NCI-H69 (cell line): ENCODE results near the gene A1BG.
"Not testable (repeated sequence)": the region's sequence is repeated elsewhere in the genome, so short reads cannot be mapped to it uniquely, and the experiment has no call there.

Experiments
- DNase-seq: peaks from one replicate; lab custom pipeline; 2025; lab: John Stamatoyannopoulos, UW

Gene A1BG

DNA sequence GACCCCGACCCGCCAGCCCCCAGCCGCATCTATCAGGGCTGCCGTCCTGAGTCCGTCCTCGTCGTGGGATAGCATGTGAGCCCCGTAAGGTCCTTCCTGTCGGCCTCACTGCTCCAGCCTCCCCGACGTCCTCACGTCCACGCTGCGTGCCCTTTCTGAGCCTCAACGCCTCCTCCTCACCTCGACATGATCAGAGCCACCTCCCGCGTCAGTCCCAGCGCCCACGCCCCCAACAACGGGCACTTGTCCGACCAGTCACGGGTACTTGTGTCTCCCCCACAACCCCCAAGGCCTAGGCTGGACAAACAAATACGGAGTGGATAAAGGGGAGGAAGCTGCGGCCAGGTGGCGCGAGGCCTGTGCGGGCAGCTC, 8.6 kb upstream of the A1BG start:
- DNase-seq, result peak; percentile 75

- no peak for DNase-seq
These were observed 4.3 kb upstream of the A1BG start for GRCh38 chr19:58357481-58358145.

DNA sequence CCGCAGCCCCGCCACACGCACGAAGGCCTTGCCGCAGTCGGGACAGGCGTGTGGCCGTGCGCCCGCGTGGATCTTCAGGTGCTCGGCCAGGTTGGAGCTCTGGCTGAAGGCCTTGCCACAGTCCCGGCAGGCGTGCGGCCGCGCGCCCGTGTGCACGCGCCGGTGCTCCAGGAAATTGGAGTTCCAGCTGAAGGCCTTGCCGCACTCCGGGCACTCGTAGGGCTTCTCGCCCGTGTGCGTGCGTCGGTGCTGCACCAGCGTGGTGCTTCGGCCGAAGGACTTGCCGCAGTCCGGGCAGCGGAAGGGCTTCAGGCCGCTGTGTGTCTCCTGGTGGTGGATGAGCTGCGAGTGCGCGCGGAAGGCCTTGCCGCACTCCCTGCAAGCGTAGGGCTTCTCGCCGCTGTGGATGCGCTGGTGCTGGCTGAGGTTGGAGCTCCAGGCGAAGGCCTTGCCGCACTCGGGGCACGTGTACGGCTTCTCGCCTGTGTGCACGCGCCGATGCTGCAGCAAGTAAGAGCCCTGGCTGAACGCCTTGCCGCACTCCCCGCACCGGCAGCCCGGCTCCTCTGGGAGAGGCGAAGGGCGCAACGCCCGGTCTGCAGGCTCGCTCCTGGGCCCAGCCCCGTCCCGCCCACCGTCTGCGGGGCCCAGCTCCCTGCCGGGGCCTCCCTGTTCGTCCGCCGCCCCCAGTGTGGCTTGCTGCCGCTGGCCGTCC, 3.6 kb upstream of the A1BG start:
- DNase-seq, result no peak

DNA sequence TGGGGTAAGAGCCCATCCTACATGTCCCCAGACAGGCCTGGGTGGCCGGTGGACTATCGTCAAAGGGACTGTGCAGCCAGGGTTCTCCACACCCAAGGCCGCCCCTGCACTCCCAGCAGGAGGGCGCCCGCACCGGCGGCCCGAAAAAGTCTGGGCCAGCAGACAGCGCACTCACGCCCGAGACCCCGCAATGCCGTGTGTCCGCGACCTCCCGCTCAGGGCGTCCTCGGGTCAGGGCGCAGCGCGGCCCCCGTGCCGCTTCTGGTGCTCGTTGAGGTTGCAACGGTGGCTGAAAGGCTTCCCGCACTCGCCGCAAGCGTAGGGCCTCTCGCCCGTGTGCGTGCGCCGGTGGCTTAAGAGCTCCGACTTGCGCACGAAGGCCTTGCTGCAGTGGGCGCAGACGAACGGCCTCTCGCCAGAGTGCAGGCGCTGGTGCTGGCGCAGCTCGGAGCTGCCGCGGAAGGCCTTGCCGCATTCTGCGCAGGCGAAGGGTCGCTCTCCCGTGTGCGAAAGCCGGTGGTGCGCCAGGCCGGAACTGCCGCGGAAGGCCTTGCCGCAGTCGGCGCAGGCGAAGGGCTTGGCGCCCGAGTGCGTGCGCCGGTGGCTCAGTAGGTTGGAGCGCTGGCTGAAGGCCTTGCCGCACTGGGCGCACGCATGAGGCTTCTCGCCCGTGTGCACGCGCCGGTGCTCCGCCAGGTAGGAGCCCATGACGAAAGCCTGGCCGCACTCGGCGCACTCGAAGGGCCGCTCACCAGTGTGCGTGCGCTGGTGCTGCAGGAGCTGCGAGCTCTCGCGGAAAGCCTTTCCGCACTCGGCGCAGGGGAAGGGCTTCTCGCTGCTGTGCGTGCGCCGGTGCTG, 2.8 kb upstream of the A1BG start:
- no peak for DNase-seq

DNA sequence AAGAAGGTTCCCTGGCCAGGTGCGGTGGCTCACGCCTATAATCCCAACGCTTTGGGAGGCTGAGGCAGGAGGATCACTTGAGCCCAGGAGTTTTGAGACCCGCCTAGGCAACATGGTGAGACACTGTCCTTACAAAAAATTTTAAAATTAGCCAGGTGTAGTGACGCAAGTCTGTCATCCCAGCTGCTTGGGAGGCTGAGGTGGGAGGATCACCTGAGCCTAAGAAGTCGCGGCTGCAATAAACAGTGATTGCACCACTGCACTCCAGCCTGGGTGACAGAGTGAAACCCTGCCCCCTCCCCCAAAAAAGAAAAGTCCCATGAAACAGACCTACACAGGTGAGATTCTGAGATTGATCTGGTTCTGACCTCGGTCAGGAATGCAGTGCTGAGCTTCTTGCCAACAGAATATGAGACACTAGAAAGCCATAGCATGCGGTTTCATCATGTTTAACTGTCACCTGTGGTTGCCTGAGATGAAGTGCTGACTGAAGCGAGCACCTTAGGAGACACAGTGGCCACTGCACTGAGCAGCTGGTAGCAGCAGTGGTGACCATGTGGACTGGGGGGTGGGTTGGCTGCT, 2.0 kb upstream of the A1BG start:
- DNase-seq, result no peak

DNA sequence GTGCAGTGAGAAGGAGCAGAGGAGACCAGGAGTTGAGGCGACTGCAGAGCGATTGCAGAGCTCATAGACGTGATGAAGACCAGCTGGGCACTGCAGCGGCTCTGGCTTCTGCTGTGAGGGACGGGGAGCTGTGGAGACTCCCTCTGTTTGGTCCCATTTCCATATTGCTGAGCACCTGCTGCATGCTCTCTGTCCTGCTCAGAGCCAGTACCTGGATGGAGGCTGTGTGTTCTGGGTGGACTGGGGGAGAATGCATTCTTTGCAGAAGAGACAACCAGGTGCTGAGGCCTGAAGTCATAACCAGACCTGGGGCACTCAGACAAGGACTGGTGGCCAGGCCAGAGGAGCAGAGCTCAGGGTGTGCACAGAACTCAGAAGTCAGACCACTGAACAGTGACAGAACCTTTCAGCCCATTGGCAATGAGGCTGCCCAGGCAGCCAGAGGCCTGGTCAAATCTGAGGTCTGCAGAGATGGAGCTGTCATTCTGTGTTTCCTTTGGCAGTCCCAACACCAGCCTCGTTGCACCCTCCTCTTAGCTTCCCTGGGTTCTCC, 1.3 kb upstream of the A1BG start:
- no peak for DNase-seq

DNA sequence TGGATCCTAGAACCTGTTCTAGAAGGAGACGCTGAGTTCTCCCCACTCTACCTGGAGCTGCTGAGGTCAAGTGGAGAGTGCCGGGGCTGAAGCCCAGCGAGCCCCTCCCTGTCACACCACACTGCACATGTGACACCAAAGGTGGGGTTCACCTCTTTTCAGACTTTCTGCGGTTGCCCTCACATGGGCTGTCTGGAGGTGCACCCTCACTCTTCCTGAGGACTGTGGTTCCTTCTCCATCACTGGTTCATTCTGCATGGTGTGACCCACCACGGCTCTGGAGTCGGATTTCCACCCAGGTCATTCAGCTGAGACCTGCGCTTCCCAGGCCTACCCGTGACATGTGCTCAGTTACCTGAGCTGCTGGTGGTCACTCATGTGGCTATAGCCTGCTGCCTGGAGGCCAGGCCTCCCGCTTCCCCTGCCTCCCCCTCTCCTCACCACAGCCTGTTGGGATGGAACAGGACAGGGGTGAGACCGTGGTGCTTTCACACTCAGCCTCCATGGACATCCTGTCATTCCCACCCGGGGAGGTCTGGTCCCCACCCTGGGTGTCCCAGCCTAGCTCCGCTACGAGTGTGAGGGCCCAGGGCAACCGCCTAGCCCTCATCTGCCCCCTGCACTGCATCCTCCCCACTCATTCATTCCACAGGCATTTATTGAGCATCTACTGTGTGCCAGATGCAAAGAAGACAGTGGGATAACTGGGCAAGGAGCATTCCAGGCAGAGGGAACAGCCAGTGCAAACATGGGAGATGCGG, 605 bp upstream of the A1BG start:
- DNase-seq, result no peak

DNA sequence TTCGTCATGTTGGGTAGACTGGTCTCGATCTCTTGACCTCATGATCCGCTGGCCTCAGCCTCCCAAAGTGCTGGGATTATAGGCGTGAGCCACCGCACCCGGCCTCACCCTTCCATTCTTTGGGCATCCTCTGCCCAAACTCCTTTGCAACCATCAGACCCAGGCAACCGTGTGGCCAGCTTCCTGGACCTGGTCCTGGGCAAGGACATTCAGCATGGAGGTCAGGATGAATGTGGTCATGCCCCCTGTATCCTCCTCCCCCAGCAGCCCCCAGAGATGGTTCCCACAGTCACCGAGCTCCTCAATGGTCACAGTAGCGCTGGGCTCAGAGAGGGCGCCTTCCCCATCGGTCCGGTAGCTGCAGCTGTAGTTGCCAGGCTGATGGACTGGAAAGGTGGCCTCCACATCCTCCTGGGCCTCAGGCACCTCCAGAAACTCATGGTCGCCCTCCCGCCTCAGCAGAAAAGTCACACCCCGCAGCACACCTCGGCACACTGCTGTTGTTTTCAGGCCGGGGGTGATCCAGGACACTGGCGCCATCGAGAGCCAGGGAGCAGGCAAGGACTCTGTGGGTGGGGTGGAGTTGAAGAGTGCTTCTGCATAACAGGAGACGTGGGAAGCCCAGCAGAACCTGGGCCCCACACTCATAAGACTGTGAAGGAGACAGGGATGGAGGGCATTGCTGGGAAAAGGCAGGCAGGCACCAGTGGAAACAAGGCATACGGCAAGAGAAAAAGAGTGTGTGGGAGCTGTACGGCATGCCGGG, 1.1 kb downstream of the A1BG start:
- no peak for DNase-seq

DNA sequence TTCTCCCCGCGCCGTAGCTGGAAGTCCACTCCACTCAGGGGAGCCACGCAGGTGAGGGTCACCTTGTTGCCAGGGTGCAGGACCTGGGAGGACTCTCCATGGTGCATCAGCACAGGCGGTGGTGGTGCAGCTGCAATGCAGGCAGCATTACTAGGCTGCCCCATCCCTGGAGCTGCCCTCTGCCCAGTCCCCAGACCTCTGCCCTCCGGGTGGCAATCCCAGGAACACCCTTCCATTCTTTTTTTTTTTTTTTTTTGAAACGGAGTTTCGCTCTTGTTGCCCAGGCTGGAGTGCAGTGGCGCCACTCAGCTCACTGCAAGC, 1.8 kb downstream of the A1BG start:
- no peak for DNase-seq

GRCh38 chr19:58350871-58351557, 2.3 kb downstream of the A1BG start:
- no peak for DNase-seq

DNA sequence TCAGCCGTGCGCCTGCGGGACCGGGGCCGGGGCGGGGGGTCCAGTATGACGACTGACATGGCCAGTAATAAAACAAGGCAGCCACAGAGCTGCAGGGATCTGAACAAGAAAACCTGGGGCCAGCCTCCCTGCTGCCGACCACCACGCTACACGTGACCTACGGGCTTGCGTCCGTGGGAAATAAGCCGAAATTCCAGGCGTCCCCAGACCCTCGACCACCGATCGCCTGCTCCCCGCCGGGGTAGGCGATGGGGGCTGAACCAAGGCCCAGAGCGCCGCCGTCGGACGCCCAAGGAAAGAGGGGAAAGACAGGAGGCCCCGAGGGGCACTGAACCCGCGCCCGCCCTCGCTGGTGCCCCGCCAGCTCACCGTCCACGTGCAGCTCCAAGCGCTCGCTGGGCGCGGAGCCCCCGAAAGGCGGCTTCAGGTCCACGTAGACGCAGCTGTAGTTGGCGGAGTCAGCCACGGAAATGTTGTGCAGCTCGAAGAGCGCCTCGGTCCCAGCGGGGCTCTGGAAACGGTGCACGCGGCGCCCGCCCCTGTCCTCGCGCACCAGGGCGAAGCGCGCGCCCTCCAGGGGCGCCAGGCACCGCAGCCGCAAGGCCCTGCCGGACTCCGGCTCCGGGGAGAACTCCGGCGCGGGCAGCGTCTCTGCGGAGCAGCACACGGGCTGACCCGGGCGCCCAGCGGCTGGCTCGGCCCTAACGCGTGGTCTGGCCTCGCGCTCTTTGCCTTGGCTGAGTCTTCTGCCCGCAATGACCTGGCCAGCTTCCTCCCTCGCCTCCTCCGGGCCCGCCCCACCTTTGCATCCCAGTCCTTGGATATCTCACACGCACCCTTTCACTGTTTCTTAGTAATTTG, 3.1 kb downstream of the A1BG start:
- no peak for DNase-seq

DNA sequence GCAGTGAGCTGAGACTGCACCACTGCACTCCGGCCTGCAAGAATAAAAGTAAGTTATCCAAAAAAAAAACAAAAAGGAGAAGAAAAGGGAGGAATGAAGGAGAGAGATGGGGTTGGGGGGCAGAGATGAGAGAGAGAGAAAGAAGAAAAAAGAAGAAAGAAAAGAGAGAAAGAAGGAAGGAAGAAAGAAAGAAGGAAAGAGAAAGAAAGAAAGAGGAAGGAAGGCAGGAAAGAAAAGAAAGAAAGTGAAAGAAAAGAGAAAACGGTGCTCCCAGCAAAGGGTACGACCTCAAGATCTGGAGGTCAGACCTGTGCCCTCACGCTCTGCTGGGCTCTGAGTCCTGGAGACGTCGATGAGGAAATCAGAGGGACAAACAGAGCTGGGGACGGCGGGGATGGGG, 3.7 kb downstream of the A1BG start:
- DNase-seq, result no peak

DNA sequence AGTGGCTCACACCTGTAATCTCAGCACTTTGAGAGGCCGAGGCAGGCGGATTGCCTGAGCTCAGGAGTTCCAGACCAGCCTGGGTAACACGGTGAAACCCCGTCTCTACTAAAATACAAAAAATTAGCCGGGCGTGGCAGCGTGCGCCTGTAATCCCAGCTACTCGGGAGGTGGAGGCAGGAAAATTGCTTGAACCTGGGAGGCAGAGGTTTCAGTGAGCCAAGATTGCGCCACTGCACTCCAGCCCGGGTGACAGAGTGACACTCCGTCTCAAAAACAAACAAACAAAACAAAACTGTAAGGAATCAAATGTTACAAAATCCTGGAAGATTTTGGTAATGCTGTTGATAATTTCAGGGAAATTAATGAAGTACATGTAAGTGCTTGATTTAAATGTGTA, 5.2 kb downstream of the A1BG start:
- not testable (repeated sequence) for DNase-seq

DNA sequence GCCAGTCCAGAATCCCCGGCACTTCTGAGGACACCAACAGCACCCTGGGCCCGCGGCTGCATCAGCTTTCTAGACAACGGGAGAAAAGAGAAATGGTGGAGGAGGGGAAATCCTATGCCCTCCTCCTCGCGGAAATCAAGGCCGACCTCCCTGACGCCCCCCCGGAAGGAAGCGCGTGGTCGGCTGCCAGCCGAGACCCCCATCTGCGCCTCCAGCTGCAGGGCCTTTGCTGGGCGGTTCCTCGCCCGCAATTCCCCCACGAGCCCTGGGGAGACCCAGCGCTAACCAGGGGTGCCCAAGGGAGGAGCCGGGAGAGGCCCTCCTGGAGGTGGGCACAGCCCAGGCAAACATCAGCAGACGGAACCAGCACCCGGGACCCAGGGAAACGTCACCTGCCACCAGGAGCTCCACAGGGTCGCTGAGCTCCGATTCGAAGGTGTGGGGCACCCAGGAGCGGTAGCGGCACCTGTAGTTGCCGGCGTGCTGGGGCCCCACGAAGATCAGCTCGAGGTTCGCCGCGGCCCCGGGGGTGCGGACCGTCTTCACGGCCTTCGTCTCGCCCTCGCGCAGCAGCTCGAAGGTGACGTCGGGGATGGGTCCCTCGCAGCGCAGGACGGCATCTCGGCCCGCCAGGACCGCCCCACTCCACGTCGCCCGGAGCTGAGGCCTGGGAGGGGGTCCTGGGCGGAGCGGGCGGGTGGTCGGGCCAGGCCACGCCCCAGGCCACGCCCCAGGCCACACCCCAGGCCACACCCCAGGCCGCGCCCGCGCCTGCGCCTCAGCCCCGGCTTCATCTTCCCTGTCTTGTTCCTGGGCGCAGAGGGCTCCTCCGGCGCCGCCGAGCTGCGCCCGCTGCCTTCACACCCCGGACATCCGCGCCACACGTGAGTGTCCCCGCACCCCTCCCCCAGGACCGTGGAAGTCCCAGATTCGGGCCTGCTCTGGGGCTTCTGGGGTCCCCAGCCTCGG, 6.0 kb downstream of the A1BG start:
- peak; percentile 91 for DNase-seq

GRCh38 chr19:58345558-58345957, 7.7 kb downstream of the A1BG start:
- DNase-seq, result no peak

GRCh38 chr19:58338825-58339558, 14.3 kb downstream of the A1BG start:
- no peak for DNase-seq

- no peak for DNase-seq
These were observed 15.0 kb downstream of the A1BG start for GRCh38 chr19:58338336-58338735.

GRCh38 chr19:58336820-58337219, 16.5 kb downstream of the A1BG start:
- DNase-seq, result no peak
